SU-DHL-6 (cell line): ENCODE measurements around the gene MAPKAPK5.

Source experiments
- H2AFZ ChIP-seq: fragments of 200-600 bp; sonication (generic); 2 replicates; pipeline ENCODE4 v1.6.1; 2014; ENCODE audit warnings: low read depth, mild to moderate bottlenecking, moderate library complexity, mixed read lengths, antibody characterized with exemption, low read length; ENCODE audit not compliant: severe bottlenecking
- H3F3A ChIP-seq: fragments of 200-600 bp; shearing (Covaris generic); 2 replicates; pipeline ENCODE4 v1.6.0; 2016; ENCODE audit warnings: antibody characterized with exemption, mild to moderate bottlenecking; ENCODE audit not compliant: insufficient read depth
- H3K27ac ChIP-seq: fragments of 200-600 bp; sonication (generic); 2 replicates; pipeline ENCODE4 v1.5.1; 2016; ENCODE audit warnings: low read depth, mild to moderate bottlenecking, low read length, moderate library complexity, mixed read lengths
- H3K27me3 ChIP-seq: fragments of 200-600 bp; sonication (generic), shearing (Covaris generic); 2 replicates; pipeline ENCODE4 v1.6.0; 2014; ENCODE audit warnings: mild to moderate bottlenecking, low read length
- H3K36me3 ChIP-seq: fragments of 200-600 bp; sonication (generic); 2 replicates; pipeline ENCODE4 v1.6.1; 2014; ENCODE audit warnings: mild to moderate bottlenecking, low read length, mixed read lengths
- H3K4me2 ChIP-seq: fragments of 300-600, 200-600 bp; shearing (Covaris generic), sonication (generic); 2 replicates; pipeline ENCODE4 v1.6.0; 2014; ENCODE audit warnings: low read length, low read depth, mild to moderate bottlenecking; ENCODE audit not compliant: poor library complexity, severe bottlenecking
- H3K4me3 ChIP-seq: fragments of 200-600 bp; sonication (generic); 2 replicates; pipeline ENCODE4 v1.5.1; 2014; ENCODE audit warnings: antibody characterized with exemption, low read length, mild to moderate bottlenecking, mixed read lengths; ENCODE audit not compliant: insufficient read depth, poor library complexity, severe bottlenecking
- H3K79me2 ChIP-seq: fragments of 200-600 bp; sonication (generic); 2 replicates; pipeline ENCODE4 v1.6.1; 2014; ENCODE audit warnings: mild to moderate bottlenecking, low read length, moderate library complexity; ENCODE audit not compliant: insufficient read depth
- H3K9ac ChIP-seq: fragments of 200-600 bp; sonication (generic); 2 replicates; pipeline ENCODE4 v1.7.0; 2014; ENCODE audit warnings: mild to moderate bottlenecking, low read length
- H3K9me2 ChIP-seq: fragments of 200-600 bp; sonication (generic); replicated peaks from 2 replicates; pipeline ENCODE4 v1.6.1; 2014; ENCODE audit warnings: low read length; ENCODE audit not compliant: insufficient read depth
- H3K9me3 ChIP-seq: fragments of 200-600 bp; sonication (generic); 2 replicates; pipeline ENCODE4 v1.6.1; 2014; ENCODE audit warnings: low read length, mixed read lengths; ENCODE audit not compliant: insufficient read depth
- H4K20me1 ChIP-seq: fragments of 200-600 bp; sonication (generic); 2 replicates; pipeline ENCODE4 v1.6.1; 2014; ENCODE audit warnings: low read depth, mild to moderate bottlenecking, antibody characterized with exemption, low read length, moderate library complexity, mixed read lengths
- CTCF ChIP-seq: fragments of 200-600 bp; sonication (generic); IDR thresholded peaks from one replicate; pipeline ENCODE4 v1.5.1; 2017; ENCODE audit warnings: antibody characterized with exemption, mild to moderate bottlenecking, low read length, moderate library complexity; ENCODE audit not compliant: insufficient read depth, poor library complexity, severe bottlenecking
- EZH2phosphoT487 ChIP-seq: fragments of 200-600 bp; sonication (generic), shearing (Covaris generic); conservative IDR thresholded peaks from 2 replicates; pipeline ENCODE4 v1.6.1; 2018; ENCODE audit warnings: mild to moderate bottlenecking, antibody characterized with exemption, low read length, moderate library complexity, mixed read lengths

The MAPKAPK5 gene

GRCh38 chr12:111894556-111894955, 52.5 kb downstream of the MAPKAPK5 start:
- peaks cover 13% of the 10 kb centered on the region; the same call in 1 of the 2 replicates for H3K36me3 ChIP-seq
- TF ChIP-seq CTCF (no peak), EZH2phosphoT487 (no peak)

GRCh38 chr12:111901182-111901581, 59.2 kb downstream of the MAPKAPK5 start:
- H3K27me3 ChIP-seq: no peaks in the 10 kb centered on the region
- H3K79me2 ChIP-seq: no peaks in the 10 kb centered on the region
- peaks cover 4% of the 10 kb centered on the region; the same call in 1 of the 2 replicates for H3K36me3 ChIP-seq
- H3K27ac ChIP-seq: no peak overlapping the region
- TF ChIP-seq CTCF: no peak
- no peak for TF ChIP-seq EZH2phosphoT487
- H3K9ac ChIP-seq: no peak overlapping the region
- no peaks in the 10 kb centered on the region for H3K9me3 ChIP-seq
- H2AFZ ChIP-seq: no peak overlapping the region
- no peaks in the 10 kb centered on the region for H4K20me1 ChIP-seq
- no peak overlapping the region for H3K4me2 ChIP-seq
- H3K9me2 ChIP-seq: no peaks in the 10 kb centered on the region
- H3F3A ChIP-seq: 0 out of 2 replicates have a peak, but pooled peaks cover 7% of the 10 kb centered on the region
- no peak overlapping the region for H3K4me3 ChIP-seq

More at GRCh38 chr12:111894556-111894955, 52.5 kb downstream of the MAPKAPK5 start:
- Histone ChIP-seq H3K9me3 (no peaks in the 10 kb centered on the region), H3F3A (0 out of 2 replicates have a peak, but pooled peaks cover 4% of the 10 kb centered on the region), H2AFZ (no peak overlapping the region), H3K4me2 (no peak overlapping the region), H3K27ac (no peak overlapping the region), H3K9ac (no peak overlapping the region), H3K9me2 (no peaks in the 10 kb centered on the region), H3K27me3 (no peaks in the 10 kb centered on the region), H3K4me3 (no peak overlapping the region), H4K20me1 (no peaks in the 10 kb centered on the region), H3K79me2 (no peaks in the 10 kb centered on the region)

- H3K9me3 ChIP-seq: no peaks in the 10 kb centered on the region
- TF ChIP-seq EZH2phosphoT487: no peak
- no peak for TF ChIP-seq CTCF
These were observed 62.5 kb downstream of the MAPKAPK5 start for GRCh38 chr12:111904446-111904975.

More at GRCh38 chr12:111904446-111904975, 62.5 kb downstream of the MAPKAPK5 start:
- H4K20me1 ChIP-seq: no peaks in the 10 kb centered on the region
- no peak overlapping the region for H2AFZ ChIP-seq
- no peak overlapping the region for H3K4me2 ChIP-seq
- H3K36me3 ChIP-seq: no peaks in the 10 kb centered on the region; the same call in 1 of the 2 replicates
- no peak overlapping the region for H3K9ac ChIP-seq
- H3K27ac ChIP-seq: no peak overlapping the region
- H3K4me3 ChIP-seq: no peak overlapping the region
- H3F3A ChIP-seq: 0 out of 2 replicates have a peak, but pooled peaks cover 3% of the 10 kb centered on the region
- H3K27me3 ChIP-seq: no peaks in the 10 kb centered on the region
- no peaks in the 10 kb centered on the region for H3K79me2 ChIP-seq
- no peaks in the 10 kb centered on the region for H3K9me2 ChIP-seq
